SK-N-SH (cell line): ENCODE data around the gene SLF2. TPM values are rescaled to one million over a fixed set of nuclear protein-coding genes. Genes with fewer than 3 reads are reported as not detected.
A peak's percentile ranks its signal among the peaks of the same experiment; 100 is the strongest.

Source experiments
- CTCF ChIA-PET: fragments of 300-600, 350-600 bp; formaldehyde crosslinking; extraction: SDS; loops from one replicate; lab custom pipeline; 2021; lab: Yijun Ruan, JAX
- POLR2A ChIA-PET: fragments of 350-600 bp; sonication (Branson Sonifier 250); formaldehyde crosslinking; extraction: SDS; loops from one replicate; lab custom pipeline; 2020; ENCODE audit warnings: antibody characterized with exemption, inconsistent platforms; lab: Yijun Ruan, JAX
- DNase-seq: peaks from one replicate; pipeline ENCODE4 v3.0.0; 2012
- H2AFZ ChIP-seq: fragments of 200-600 bp; sonication (generic); 2 replicates; pipeline ENCODE4 v1.8.1; 2016; ENCODE audit warnings: antibody characterized with exemption, mild to moderate bottlenecking, low read depth
- H3F3A ChIP-seq: fragments of 200-600 bp; sonication (generic); replicated peaks from 2 replicates; pipeline ENCODE3; 2016; ENCODE audit warnings: antibody characterized with exemption, mild to moderate bottlenecking; ENCODE audit not compliant: insufficient read depth
- H3K27ac ChIP-seq, 2 experiments: fragments of 200-500 bp in 1 of 2; fragments of 200-600 bp in 1 of 2; sonication (Bioruptor generic) in 1 of 2; sonication (generic), shearing (Covaris generic) in 1 of 2; 2 replicates each; pipeline versions ENCODE4 v1.5.1 to v1.6.1; 2014 to 2016; ENCODE audit warnings: low read depth in 2 of 2, inconsistent platforms in 1 of 2, low read length in 1 of 2, mild to moderate bottlenecking in 1 of 2, mixed read lengths in 1 of 2
- H3K27me3 ChIP-seq: fragments of 200-600 bp; sonication (generic), shearing (Covaris generic); 2 replicates; pipeline ENCODE4 v1.6.1; 2016; ENCODE audit warnings: mixed run types; ENCODE audit not compliant: insufficient read depth
- H3K36me3 ChIP-seq, 2 experiments: fragments of 200-500 bp in 1 of 2; fragments of 200-600 bp in 1 of 2; sonication (Bioruptor generic) in 1 of 2; sonication (generic) in 1 of 2; replicated peaks in 1 of 2; 2 replicates each; pipeline versions ENCODE3 to v1.5.1; 2014 to 2016; ENCODE audit warnings: low read length in 1 of 2, mild to moderate bottlenecking in 1 of 2; ENCODE audit not compliant: insufficient read depth in 2 of 2, control insufficient read depth in 1 of 2
- H3K4me1 ChIP-seq, 2 experiments: fragments of 200-500 bp in 1 of 2; fragments of 200-600 bp in 1 of 2; sonication (Bioruptor generic) in 1 of 2; sonication (generic), shearing (Covaris generic) in 1 of 2; 2 replicates each; pipeline versions ENCODE4 v1.5.1 to v1.6.1; 2014 to 2016; ENCODE audit warnings: low read depth in 1 of 2, low read length in 1 of 2, mixed run types in 1 of 2; ENCODE audit not compliant: insufficient read depth in 2 of 2, control insufficient read depth in 1 of 2
- H3K4me2 ChIP-seq: fragments of 200-600 bp; sonication (generic), shearing (Covaris generic); 2 replicates; pipeline ENCODE4 v1.6.1; 2017; ENCODE audit warnings: mixed run types
- H3K4me3 ChIP-seq, 2 experiments: fragments of 200-500 bp in 1 of 2; fragments of 200-600 bp in 1 of 2; sonication (Bioruptor generic) in 1 of 2; sonication (generic), shearing (Covaris generic) in 1 of 2; 2 replicates each; pipeline versions ENCODE4 v1.5.1 to v1.8.1; 2014 to 2016; ENCODE audit warnings: low read depth in 2 of 2, inconsistent platforms in 1 of 2, low read length in 1 of 2, mild to moderate bottlenecking in 1 of 2, mixed read lengths in 1 of 2, moderate library complexity in 1 of 2
- H3K79me2 ChIP-seq: fragments of 200-600 bp; sonication (generic); 2 replicates; pipeline ENCODE4 v1.8.1; 2017; ENCODE audit warnings: mild to moderate bottlenecking; ENCODE audit not compliant: insufficient read depth
- H3K9ac ChIP-seq: fragments of 200-600 bp; sonication (generic); 2 replicates; pipeline ENCODE4 v1.6.1; 2017; ENCODE audit warnings: mixed run types
- H3K9me2 ChIP-seq: fragments of 200-600 bp; sonication (generic); 2 replicates; pipeline ENCODE4 v1.6.1; 2017; ENCODE audit warnings: mixed run types
- H3K9me3 ChIP-seq: fragments of 200-600 bp; sonication (generic); 2 replicates; pipeline ENCODE4 v1.6.1; 2017; ENCODE audit warnings: mixed run types, mild to moderate bottlenecking, moderate library complexity
- H4K20me1 ChIP-seq: fragments of 200-600 bp; sonication (generic); 2 replicates; pipeline ENCODE4 v1.6.1; 2017; ENCODE audit warnings: mild to moderate bottlenecking, mixed run types; ENCODE audit not compliant: insufficient read depth
- CHD2 ChIP-seq: fragments of 150-350 bp; IDR thresholded peaks from 2 replicates; pipeline ENCODE4 v1.6.1; 2018; ENCODE audit warnings: low read length; ENCODE audit not compliant: partially characterized antibody
- ELF1 ChIP-seq: IDR thresholded peaks from 2 replicates; pipeline ENCODE4 v1.4.0; 2012
- EP300 ChIP-seq, 2 experiments: IDR thresholded peaks; 2 replicates each; pipeline versions ENCODE4 v1.4.0 to v1.6.1; 2012; ENCODE audit warnings: borderline replicate concordance in 1 of 2, low read depth in 1 of 2, low read length in 1 of 2
- EZH2phosphoT487 ChIP-seq: fragments of 200-600 bp; sonication (generic); IDR thresholded peaks from 2 replicates; pipeline ENCODE4 v1.6.1; 2017; ENCODE audit warnings: low read depth, mixed run types, mild to moderate bottlenecking, antibody characterized with exemption, moderate library complexity, borderline replicate concordance
- FOXJ3 ChIP-seq: sonication (generic); formaldehyde crosslinking; IDR thresholded peaks from 2 replicates; pipeline ENCODE4 v1.5.1; 2020; ENCODE audit warnings: mild to moderate bottlenecking, missing genetic modification reagents
- FOXM1 ChIP-seq: IDR thresholded peaks from 2 replicates; pipeline ENCODE4 v1.4.0; 2012; ENCODE audit warnings: low read depth, mild to moderate bottlenecking
- GABPA ChIP-seq: IDR thresholded peaks from 2 replicates; pipeline ENCODE4 v1.4.0; 2012; ENCODE audit warnings: low read depth, mild to moderate bottlenecking
- GATA2 ChIP-seq: sonication (generic); formaldehyde crosslinking; IDR thresholded peaks from 2 replicates; pipeline ENCODE4 v1.5.0; 2020; ENCODE audit warnings: mild to moderate bottlenecking, missing genetic modification reagents
- IRF3 ChIP-seq: fragments of 150-350 bp; IDR thresholded peaks from 2 replicates; pipeline ENCODE4 v1.6.1; 2016; ENCODE audit warnings: mild to moderate bottlenecking, low read depth, low read length
- MAX ChIP-seq: IDR thresholded peaks from 2 replicates; pipeline ENCODE4 v1.4.0; 2012; ENCODE audit warnings: low read depth
- NFIC ChIP-seq: IDR thresholded peaks from 2 replicates; pipeline ENCODE4 v1.4.0; 2012; ENCODE audit warnings: borderline replicate concordance
- POLR2AphosphoS5 ChIP-seq: IDR thresholded peaks from 2 replicates; pipeline ENCODE4 v1.6.1; 2012; ENCODE audit warnings: low read depth, low read length
- RAD21 ChIP-seq: IDR thresholded peaks from 2 replicates; pipeline ENCODE4 v1.6.1; 2012; ENCODE audit warnings: mild to moderate bottlenecking, low read length
- REST ChIP-seq: IDR thresholded peaks from 2 replicates; pipeline ENCODE4 v1.6.1; 2012; ENCODE audit warnings: mild to moderate bottlenecking, low read depth, low read length, moderate library complexity
- RXRA ChIP-seq: IDR thresholded peaks from 2 replicates; pipeline ENCODE4 v1.4.0; 2012; ENCODE audit warnings: low read depth, mild to moderate bottlenecking, borderline replicate concordance
- SIN3A ChIP-seq: IDR thresholded peaks from 2 replicates; pipeline ENCODE4 v1.6.1; 2012; ENCODE audit warnings: low read depth, mild to moderate bottlenecking, low read length, moderate library complexity, borderline replicate concordance
- SMC3 ChIP-seq: IDR thresholded peaks from 2 replicates; pipeline ENCODE4 v1.6.1; 2012; ENCODE audit warnings: low read depth, low read length, improper control_type of control experiment
- TAF1 ChIP-seq: IDR thresholded peaks from 2 replicates; pipeline ENCODE4 v1.6.1; 2012; ENCODE audit warnings: low read depth, mild to moderate bottlenecking, low read length, moderate library complexity, borderline replicate concordance
- TCF12 ChIP-seq: IDR thresholded peaks from 2 replicates; pipeline ENCODE4 v1.4.0; 2012
- USF2 ChIP-seq: fragments of 150-350 bp; IDR thresholded peaks from 2 replicates; pipeline ENCODE4 v1.6.1; 2017; ENCODE audit warnings: antibody characterized with exemption, low read length, low read depth, borderline replicate concordance
- YY1 ChIP-seq: IDR thresholded peaks from 2 replicates; pipeline ENCODE4 v1.4.0; 2012; ENCODE audit warnings: low read depth, mild to moderate bottlenecking
- WGBS: methylation state at CpG from one replicate; pipeline ENCODE4 v1.1.6; 2017; ENCODE audit warnings: low lambda C conversion rate; 5-methylcytosine and 5-hydroxymethylcytosine counted together
- polyA plus RNA-seq, 3 experiments: library from polyadenylated mRNA; depleted of rRNA; stranded (reverse); fragments of >200 nt; gene quantifications; 2 replicates each; pipeline ENCODE4 v1.2.3, GENCODE V29; 2012
- TF ChIP-seq, protein P1 (sequence below): fragments of 200-600 bp; sonication (generic); IDR thresholded peaks from 2 replicates; pipeline ENCODE4 v1.6.1; 2017; ENCODE audit warnings: antibody characterized with exemption, mild to moderate bottlenecking, moderate library complexity
- TF ChIP-seq, protein P2 (sequence below): IDR thresholded peaks from 2 replicates; pipeline ENCODE4 v1.4.0; 2012; ENCODE audit warnings: low read depth, borderline replicate concordance

The SLF2 gene
- polyA plus RNA-seq, 1 of the 3 experiments (the other 2 are of a cell fraction): 6.3 TPM

DNA sequence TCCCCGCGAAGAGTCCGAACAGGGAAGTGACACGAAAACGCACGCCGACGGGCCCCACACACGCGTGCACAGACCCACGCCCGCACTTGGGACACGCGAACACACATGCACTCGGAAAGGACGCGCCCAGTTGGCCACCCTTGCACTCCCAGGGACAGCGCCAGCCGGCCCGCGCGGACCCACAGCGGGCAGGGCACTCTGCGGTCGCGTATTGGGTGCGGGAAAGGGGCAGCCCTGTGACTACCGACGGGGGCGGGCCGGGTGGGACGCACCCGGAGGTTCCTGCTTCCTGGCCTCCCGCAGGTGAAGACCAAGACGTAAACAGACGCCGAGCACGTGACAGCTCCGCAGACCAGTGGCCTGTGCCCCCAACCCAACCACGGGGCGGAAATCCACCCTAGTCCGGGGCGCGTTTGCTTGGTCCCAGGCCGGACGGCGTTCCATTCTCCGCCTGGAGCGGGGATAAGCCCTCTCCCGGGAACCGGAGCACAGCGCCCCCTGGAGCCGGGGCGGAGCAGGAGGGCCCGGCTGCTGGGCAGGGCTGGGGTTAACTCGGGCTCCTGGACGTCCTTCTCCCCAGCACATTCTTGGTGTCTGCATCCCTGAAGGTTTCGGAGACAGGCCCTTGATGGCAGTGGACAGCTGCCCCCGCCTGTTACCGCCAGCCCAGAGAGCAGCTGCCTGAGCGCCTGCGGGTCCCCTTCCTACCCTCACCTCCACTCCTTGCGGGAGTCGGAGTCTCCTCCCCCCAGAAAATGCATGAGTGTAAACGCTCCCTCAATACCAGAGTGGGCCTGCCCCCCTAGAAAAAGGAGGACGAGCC lies 84.8 kb downstream of the SLF2 start:
- H3K27ac ChIP-seq: peak overlapping the region; percentile 98 to 99
- H2AFZ ChIP-seq: peak overlapping the region; percentile 72; the same call in 1 of the 2 replicates
- ChIA-PET CTCF (interaction anchor here (0.6 to 24.5 kb wide), 26 partner anchors 10 to 1121 kb away, joined by 3 to 443 read pairs (median 4); partner anchors contain the start of genes MRPL43, PDZD7, SEMA4G and SFXN3), POLR2A (interaction anchor here (0.7 to 2.2 kb wide), 7 partner anchors 10 to 84 kb away, joined by 3 to 8 read pairs (median 3); partner anchors contain the start of genes MRPL43, SLF2 and TWNK)
- TF ChIP-seq REST: 0 out of 2 replicates have a peak, but pooled peaks have one; percentile 20
- TF ChIP-seq POLR2AphosphoS5: no peak
- TF ChIP-seq GABPA: no peak; the same call in none of the 2 replicates
- TF ChIP-seq GATA2: no peak
- no peak for TF ChIP-seq EZH2phosphoT487
- peak; percentile 9; the same call in 1 of the 2 replicates for TF ChIP-seq RAD21
- no peak for TF ChIP-seq IRF3
- no peak for TF ChIP-seq FOXJ3
- TF ChIP-seq, protein P1, sequence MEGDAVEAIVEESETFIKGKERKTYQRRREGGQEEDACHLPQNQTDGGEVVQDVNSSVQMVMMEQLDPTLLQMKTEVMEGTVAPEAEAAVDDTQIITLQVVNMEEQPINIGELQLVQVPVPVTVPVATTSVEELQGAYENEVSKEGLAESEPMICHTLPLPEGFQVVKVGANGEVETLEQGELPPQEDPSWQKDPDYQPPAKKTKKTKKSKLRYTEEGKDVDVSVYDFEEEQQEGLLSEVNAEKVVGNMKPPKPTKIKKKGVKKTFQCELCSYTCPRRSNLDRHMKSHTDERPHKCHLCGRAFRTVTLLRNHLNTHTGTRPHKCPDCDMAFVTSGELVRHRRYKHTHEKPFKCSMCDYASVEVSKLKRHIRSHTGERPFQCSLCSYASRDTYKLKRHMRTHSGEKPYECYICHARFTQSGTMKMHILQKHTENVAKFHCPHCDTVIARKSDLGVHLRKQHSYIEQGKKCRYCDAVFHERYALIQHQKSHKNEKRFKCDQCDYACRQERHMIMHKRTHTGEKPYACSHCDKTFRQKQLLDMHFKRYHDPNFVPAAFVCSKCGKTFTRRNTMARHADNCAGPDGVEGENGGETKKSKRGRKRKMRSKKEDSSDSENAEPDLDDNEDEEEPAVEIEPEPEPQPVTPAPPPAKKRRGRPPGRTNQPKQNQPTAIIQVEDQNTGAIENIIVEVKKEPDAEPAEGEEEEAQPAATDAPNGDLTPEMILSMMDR: peak; percentile 95
- TF ChIP-seq FOXM1: peak; percentile 76; the same call in 1 of the 2 replicates
- TF ChIP-seq ELF1: no peak
- peak; percentile 32; the same call in 1 of the 2 replicates for TF ChIP-seq MAX
- TF ChIP-seq EP300 (IDR thresholded peaks at IDR 0.05; ENCODE audit: borderline replicate concordance in 1 of 2, low read depth in 1 of 2, low read length in 1 of 2): 0 out of 4 replicates have a peak, but pooled peaks of 1 of the 2 experiments have one; percentile 5
- TF ChIP-seq RXRA: no peak
- no peak for TF ChIP-seq CHD2
- no peak for TF ChIP-seq TCF12
- no peak for TF ChIP-seq SIN3A
- TF ChIP-seq YY1: no peak
- TF ChIP-seq, protein P2, sequence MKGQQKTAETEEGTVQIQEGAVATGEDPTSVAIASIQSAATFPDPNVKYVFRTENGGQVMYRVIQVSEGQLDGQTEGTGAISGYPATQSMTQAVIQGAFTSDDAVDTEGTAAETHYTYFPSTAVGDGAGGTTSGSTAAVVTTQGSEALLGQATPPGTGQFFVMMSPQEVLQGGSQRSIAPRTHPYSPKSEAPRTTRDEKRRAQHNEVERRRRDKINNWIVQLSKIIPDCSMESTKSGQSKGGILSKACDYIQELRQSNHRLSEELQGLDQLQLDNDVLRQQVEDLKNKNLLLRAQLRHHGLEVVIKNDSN: peak; percentile 63; the same call in 1 of the 2 replicates
- TF ChIP-seq USF2: no peak
- no peak for TF ChIP-seq SMC3
- TF ChIP-seq NFIC: no peak
- TF ChIP-seq TAF1: 0 out of 2 replicates have a peak, but pooled peaks have one; percentile 19
- peak; percentile 86 for DNase-seq
- no peaks in the 10 kb centered on the region for H3K9me2 ChIP-seq
- no peaks in the 10 kb centered on the region for H3K27me3 ChIP-seq
- H3K4me3 ChIP-seq: peak overlapping the region; percentile 66 to 90
- no peaks in the 10 kb centered on the region for H3K9me3 ChIP-seq
- H3K9ac ChIP-seq: peak overlapping the region; percentile 99
- peaks cover 12% of the 10 kb centered on the region for H4K20me1 ChIP-seq
- 0% methylated on average over 14 of the region's 66 CpGs for WGBS
- H3K4me2 ChIP-seq: peak overlapping the region; percentile 97
- peaks cover 42% of the 10 kb centered on the region for H3K79me2 ChIP-seq
- H3F3A ChIP-seq: peaks cover 40% of the 10 kb centered on the region
- peaks cover 8 to 24% of the 10 kb centered on the region in 2 experiments for H3K36me3 ChIP-seq
- peaks cover 20 to 37% of the 10 kb centered on the region in 2 experiments; a peak in 3 of 4 replicates for H3K4me1 ChIP-seq
